HepG2 (cell line): ENCODE measurements around the gene RNF208. TPM values are rescaled to one million over a fixed set of nuclear protein-coding genes. Genes with fewer than 3 reads are reported as not detected.

Source experiments
- CREM ChIP-seq, 2 experiments: sonication (generic) in 1 of 2; formaldehyde crosslinking in 1 of 2; IDR thresholded peaks; 2 replicates each; pipeline versions ENCODE4 v1.4.0 to v1.6.1; 2016 to 2020; ENCODE audit warnings: antibody characterized with exemption in 1 of 2, mild to moderate bottlenecking in 1 of 2, missing genetic modification reagents in 1 of 2
- SIN3A ChIP-seq: IDR thresholded peaks from 2 replicates; pipeline ENCODE4 v1.6.1; 2011; ENCODE audit warnings: low read depth, mild to moderate bottlenecking, control low read depth, low read length, borderline replicate concordance
- ZBTB34 ChIP-seq: sonication (generic); formaldehyde crosslinking; IDR thresholded peaks from 2 replicates; pipeline ENCODE4 v1.8.0; 2022; ENCODE audit warnings: mild to moderate bottlenecking, missing genetic modification reagents
- ZBTB43 ChIP-seq: sonication (generic); formaldehyde crosslinking; conservative IDR thresholded peaks from 2 replicates; pipeline ENCODE4 v1.4.0; 2020; ENCODE audit warnings: missing genetic modification reagents
- ZFP41 ChIP-seq: sonication (generic); formaldehyde crosslinking; IDR thresholded peaks from 2 replicates; pipeline ENCODE4 v1.4.0; 2020; ENCODE audit warnings: mild to moderate bottlenecking, missing genetic modification reagents, borderline replicate concordance
- ZKSCAN1 ChIP-seq: fragments of 150-350 bp; IDR thresholded peaks from 2 replicates; pipeline ENCODE4 v1.6.1; 2014; ENCODE audit warnings: low read length
- ZNF264 ChIP-seq: sonication (generic); formaldehyde crosslinking; IDR thresholded peaks from 2 replicates; pipeline ENCODE4 v1.4.0; 2020; ENCODE audit warnings: missing genetic modification reagents
- ZNF512B ChIP-seq: sonication (generic); formaldehyde crosslinking; IDR thresholded peaks from 2 replicates; pipeline ENCODE4 v1.5.1; 2020; ENCODE audit warnings: missing genetic modification reagents, mild to moderate bottlenecking, borderline replicate concordance
- ZNF792 ChIP-seq: IDR thresholded peaks from 2 replicates; pipeline ENCODE4 v1.6.1; 2016
- ZSCAN20 ChIP-seq: sonication (generic); formaldehyde crosslinking; IDR thresholded peaks from 2 replicates; pipeline ENCODE4 v1.4.0; 2020; ENCODE audit warnings: missing genetic modification reagents, mild to moderate bottlenecking, borderline replicate concordance
- polyA plus RNA-seq, 8 experiments: library from polyadenylated mRNA; depleted of rRNA in 3 of 8; stranded (reverse) in 7 of 8; unstranded in 1 of 8; fragments of >200 nt; fragmentation: Illumina TruSeq in 4 of 8; extraction: Trizol in 4 of 8; gene quantifications; 2 replicates each; pipeline versions ENCODE4 v1.2.1 to v1.2.3, GENCODE V29; 2011 to 2016; ENCODE audit warnings: low read depth in 4 of 8, missing spikeins in 1 of 8, mixed read lengths in 1 of 8; ENCODE audit not compliant: insufficient read depth in 1 of 8
- total RNA-seq, 5 experiments: library from RNA; depleted of rRNA; stranded (reverse); fragments of >200 nt; fragmentation: Illumina TruSeq; extraction: Trizol; gene quantifications; 2 replicates each; pipeline ENCODE4 v1.2.3, GENCODE V29; 2016; ENCODE audit warnings: low read depth in 1 of 5
- TF ChIP-seq, protein P1 (sequence below): sonication (generic); formaldehyde crosslinking; IDR thresholded peaks from 2 replicates; pipeline ENCODE4 v1.4.0; 2020; ENCODE audit warnings: mild to moderate bottlenecking, missing genetic modification reagents
- TF ChIP-seq, protein P2 (sequence below): sonication (generic); formaldehyde crosslinking; IDR thresholded peaks from 2 replicates; pipeline ENCODE4 v1.4.0; 2020; ENCODE audit warnings: mild to moderate bottlenecking, missing genetic modification reagents

RNF208 gene
- total and polyA plus RNA-seq, 2 of the 13 experiments (the other 11 are each of a cell fraction or from before 2014, with no cell fraction given): 1.6 to 2.1 TPM

DNA sequence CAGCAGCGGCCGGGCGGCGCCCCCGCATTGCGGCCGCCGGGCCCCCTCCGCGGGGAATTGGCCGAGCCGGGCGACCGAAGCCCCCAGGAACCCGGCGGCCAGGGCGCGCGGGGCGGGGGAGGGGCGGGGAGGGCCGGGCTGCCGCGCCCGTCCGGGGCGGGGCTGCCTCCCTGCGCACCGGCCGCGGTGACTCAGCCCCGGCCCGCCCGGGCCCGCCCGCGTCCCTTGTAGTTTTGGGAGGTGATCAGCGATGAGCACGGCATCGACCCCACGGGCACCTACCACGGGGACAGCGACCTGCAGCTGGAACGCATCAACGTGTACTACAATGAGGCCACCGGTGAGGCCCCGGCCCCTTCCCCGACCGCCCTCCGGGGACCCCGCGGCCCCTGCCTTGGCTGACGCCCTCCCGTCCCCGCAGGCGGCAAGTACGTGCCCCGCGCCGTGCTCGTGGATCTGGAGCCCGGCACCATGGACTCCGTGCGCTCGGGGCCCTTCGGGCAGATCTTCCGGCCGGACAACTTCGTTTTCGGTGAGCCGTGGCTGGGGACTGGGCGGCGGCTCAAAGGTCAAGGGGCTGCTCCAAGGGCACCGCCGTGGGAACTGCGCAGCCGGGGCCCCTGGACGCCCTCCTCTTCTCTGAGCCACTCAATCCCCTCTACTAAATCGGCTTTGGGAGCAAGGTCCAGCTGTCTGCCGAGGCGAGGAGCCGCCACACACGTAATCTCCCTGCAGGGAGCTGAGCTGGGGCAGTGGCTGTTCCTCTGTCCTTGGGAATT lies 19.6 kb upstream of the RNF208 start (continued):
- no peak for TF ChIP-seq ZNF512B (CRISPR knock-in tag)
- 0 out of 2 replicates have a peak, but pooled peaks have one; percentile 26 for TF ChIP-seq ZNF264
- no peak for TF ChIP-seq ZKSCAN1
- no peak; the same call in 1 of the 2 replicates for TF ChIP-seq ZFP41 (CRISPR knock-in tag)
- TF ChIP-seq SIN3A: no peak; the same call in 1 of the 2 replicates
- TF ChIP-seq ZBTB43 (CRISPR knock-in tag): no peak; the same call in 1 of the 2 replicates
- TF ChIP-seq, protein P1, sequence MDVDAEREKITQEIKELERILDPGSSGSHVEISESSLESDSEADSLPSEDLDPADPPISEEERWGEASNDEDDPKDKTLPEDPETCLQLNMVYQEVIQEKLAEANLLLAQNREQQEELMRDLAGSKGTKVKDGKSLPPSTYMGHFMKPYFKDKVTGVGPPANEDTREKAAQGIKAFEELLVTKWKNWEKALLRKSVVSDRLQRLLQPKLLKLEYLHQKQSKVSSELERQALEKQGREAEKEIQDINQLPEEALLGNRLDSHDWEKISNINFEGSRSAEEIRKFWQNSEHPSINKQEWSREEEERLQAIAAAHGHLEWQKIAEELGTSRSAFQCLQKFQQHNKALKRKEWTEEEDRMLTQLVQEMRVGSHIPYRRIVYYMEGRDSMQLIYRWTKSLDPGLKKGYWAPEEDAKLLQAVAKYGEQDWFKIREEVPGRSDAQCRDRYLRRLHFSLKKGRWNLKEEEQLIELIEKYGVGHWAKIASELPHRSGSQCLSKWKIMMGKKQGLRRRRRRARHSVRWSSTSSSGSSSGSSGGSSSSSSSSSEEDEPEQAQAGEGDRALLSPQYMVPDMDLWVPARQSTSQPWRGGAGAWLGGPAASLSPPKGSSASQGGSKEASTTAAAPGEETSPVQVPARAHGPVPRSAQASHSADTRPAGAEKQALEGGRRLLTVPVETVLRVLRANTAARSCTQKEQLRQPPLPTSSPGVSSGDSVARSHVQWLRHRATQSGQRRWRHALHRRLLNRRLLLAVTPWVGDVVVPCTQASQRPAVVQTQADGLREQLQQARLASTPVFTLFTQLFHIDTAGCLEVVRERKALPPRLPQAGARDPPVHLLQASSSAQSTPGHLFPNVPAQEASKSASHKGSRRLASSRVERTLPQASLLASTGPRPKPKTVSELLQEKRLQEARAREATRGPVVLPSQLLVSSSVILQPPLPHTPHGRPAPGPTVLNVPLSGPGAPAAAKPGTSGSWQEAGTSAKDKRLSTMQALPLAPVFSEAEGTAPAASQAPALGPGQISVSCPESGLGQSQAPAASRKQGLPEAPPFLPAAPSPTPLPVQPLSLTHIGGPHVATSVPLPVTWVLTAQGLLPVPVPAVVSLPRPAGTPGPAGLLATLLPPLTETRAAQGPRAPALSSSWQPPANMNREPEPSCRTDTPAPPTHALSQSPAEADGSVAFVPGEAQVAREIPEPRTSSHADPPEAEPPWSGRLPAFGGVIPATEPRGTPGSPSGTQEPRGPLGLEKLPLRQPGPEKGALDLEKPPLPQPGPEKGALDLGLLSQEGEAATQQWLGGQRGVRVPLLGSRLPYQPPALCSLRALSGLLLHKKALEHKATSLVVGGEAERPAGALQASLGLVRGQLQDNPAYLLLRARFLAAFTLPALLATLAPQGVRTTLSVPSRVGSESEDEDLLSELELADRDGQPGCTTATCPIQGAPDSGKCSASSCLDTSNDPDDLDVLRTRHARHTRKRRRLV (CRISPR knock-in tag): peak; percentile 59; the same call in 1 of the 2 replicates
- TF ChIP-seq, protein P2, sequence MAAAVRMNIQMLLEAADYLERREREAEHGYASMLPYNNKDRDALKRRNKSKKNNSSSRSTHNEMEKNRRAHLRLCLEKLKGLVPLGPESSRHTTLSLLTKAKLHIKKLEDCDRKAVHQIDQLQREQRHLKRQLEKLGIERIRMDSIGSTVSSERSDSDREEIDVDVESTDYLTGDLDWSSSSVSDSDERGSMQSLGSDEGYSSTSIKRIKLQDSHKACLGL (CRISPR knock-in tag): peak; percentile 61; the same call in 1 of the 2 replicates
- 0 out of 2 replicates have a peak, but pooled peaks have one; percentile 60 for TF ChIP-seq ZBTB34 (CRISPR knock-in tag)
- 0 out of 2 replicates have a peak, but pooled peaks have one; percentile 61 for TF ChIP-seq ZSCAN20 (CRISPR knock-in tag)
- TF ChIP-seq ZNF792 (CRISPR knock-in tag): no peak
- TF ChIP-seq CREM (IDR thresholded peaks at IDR 0.05): peak; percentile 21; the same call in 1 of the 2 replicates
- no peak for TF ChIP-seq CREM (CRISPR knock-in tag; IDR thresholded peaks at IDR 0.05)
